ENCODE data around the gene PDS5A.

DNA sequence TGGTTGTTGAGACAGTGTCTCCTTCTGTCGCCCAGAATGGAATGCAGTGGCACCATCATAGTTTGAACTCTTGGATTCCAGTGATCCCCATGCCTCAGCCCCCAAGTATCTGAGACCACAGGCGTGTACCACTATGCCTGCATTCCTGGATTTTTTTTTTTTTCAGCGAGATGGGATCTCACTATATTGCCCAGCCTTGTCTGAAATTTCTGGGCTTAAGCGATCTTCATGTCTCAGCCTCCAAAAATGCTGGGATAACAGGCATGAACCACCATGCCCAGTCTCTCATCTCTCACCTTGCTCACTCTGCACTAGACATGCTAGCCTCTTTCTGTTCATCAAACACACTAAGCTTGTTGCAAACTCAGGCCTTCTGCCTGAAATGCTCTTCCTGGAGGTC, 175.7 kb downstream of the PDS5A start:
- TF ChIP-seq, protein P1, sequence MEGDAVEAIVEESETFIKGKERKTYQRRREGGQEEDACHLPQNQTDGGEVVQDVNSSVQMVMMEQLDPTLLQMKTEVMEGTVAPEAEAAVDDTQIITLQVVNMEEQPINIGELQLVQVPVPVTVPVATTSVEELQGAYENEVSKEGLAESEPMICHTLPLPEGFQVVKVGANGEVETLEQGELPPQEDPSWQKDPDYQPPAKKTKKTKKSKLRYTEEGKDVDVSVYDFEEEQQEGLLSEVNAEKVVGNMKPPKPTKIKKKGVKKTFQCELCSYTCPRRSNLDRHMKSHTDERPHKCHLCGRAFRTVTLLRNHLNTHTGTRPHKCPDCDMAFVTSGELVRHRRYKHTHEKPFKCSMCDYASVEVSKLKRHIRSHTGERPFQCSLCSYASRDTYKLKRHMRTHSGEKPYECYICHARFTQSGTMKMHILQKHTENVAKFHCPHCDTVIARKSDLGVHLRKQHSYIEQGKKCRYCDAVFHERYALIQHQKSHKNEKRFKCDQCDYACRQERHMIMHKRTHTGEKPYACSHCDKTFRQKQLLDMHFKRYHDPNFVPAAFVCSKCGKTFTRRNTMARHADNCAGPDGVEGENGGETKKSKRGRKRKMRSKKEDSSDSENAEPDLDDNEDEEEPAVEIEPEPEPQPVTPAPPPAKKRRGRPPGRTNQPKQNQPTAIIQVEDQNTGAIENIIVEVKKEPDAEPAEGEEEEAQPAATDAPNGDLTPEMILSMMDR (IDR thresholded peaks at IDR 0.05 in 8 of 11, conservative IDR thresholded peaks at IDR 0.05 in 3 of 11): no peak
- TF ChIP-seq POLR2A (IDR thresholded peaks at IDR 0.05): no peak
